Vagina (tissue), 2 donors: ENCODE results near the gene HOXB6. TPM values are rescaled to one million over a fixed set of nuclear protein-coding genes. Genes with fewer than 3 reads are reported as not detected.
A peak's percentile ranks its signal among the peaks of the same experiment; 100 is the strongest.

Experiments used
- DNase-seq, 2 donors: peaks; one replicate each; pipeline ENCODE4 v3.0.0-alpha.2; 2017; ENCODE audit errors: extremely low spot score in 2 of 2
- H3K27ac ChIP-seq: fragments of 200-600 bp; sonication (generic); one replicate; pipeline ENCODE4 v1.5.1; 2019
- H3K27me3 ChIP-seq: fragments of 200-600 bp; sonication (generic); one replicate; pipeline ENCODE4 v1.5.1; 2019
- H3K36me3 ChIP-seq, 2 donors: fragments of 200-600 bp; sonication (generic); one replicate each; pipeline ENCODE4 v1.5.1; 2017 to 2019
- H3K4me1 ChIP-seq: fragments of 200-600 bp; sonication (generic); one replicate; pipeline ENCODE4 v1.5.1; 2019
- H3K4me3 ChIP-seq, 2 donors: fragments of 200-600 bp; sonication (generic); 1 replicate in 1 of 2; 2 replicates in 1 of 2; pipeline ENCODE4 v1.5.1; 2016 to 2019
- H3K9me3 ChIP-seq: fragments of 200-600 bp; sonication (generic); one replicate; pipeline ENCODE4 v1.5.1; 2019
- POLR2A ChIP-seq, 2 donors: fragments of 450-650 bp; IDR thresholded peaks; one replicate each; pipeline ENCODE4 v1.6.1; 2017; ENCODE audit warnings: antibody characterized with exemption in 2 of 2, mild to moderate bottlenecking in 2 of 2, moderate library complexity in 2 of 2
- POLR2AphosphoS5 ChIP-seq, 2 donors: sonication (generic); formaldehyde crosslinking; IDR thresholded peaks; one replicate each; pipeline ENCODE4 v1.9.0; 2017; ENCODE audit warnings: antibody characterized with exemption in 2 of 2, mild to moderate bottlenecking in 2 of 2, low read depth in 1 of 2; ENCODE audit not compliant: insufficient read depth in 1 of 2
- intact Hi-C: fragments of 100-400 bp; cut with DNase I; formaldehyde crosslinking; loops from one replicate; pipeline ENCODE4 v1.15.1; 2023
- total RNA-seq: library from RNA; depleted of rRNA; stranded (reverse); fragments of >200 nt; gene quantifications from one replicate; pipeline ENCODE4 v1.2.3, GENCODE V29; 2016
- TF ChIP-seq, protein P1 (sequence below), 3 experiments: fragments of 450-650 bp in 2 of 3; fragments of 200-600 bp in 1 of 3; sonication (generic) in 1 of 3; IDR thresholded peaks; one replicate each; pipeline ENCODE4 v1.5.1; 2017 to 2019; ENCODE audit warnings: antibody characterized with exemption in 3 of 3, mild to moderate bottlenecking in 2 of 3, moderate library complexity in 2 of 3

HOXB6 gene
- total RNA-seq, 1 donor from 2014 or later = 1.2 TPM

GRCh38 chr17:48627623-48628521 lies 23.1 kb upstream of the HOXB6 start:
- intact Hi-C loops = no loop called here
- Histone ChIP-seq H3K36me3 (no peaks in the 10 kb centered on the region), H3K27me3 (peaks cover 7% of the 10 kb centered on the region), H3K4me1 (peaks cover 25% of the 10 kb centered on the region), H3K9me3 (no peaks in the 10 kb centered on the region), H3K27ac (no peak overlapping the region), H3K4me3 (no peak overlapping the region)
- no peak for TF ChIP-seq POLR2A (IDR thresholded peaks at IDR 0.05)
- no peak for DNase-seq

GRCh38 chr17:48627118-48627597 lies 22.4 kb upstream of the HOXB6 start:
- H3K9me3 ChIP-seq = no peaks in the 10 kb centered on the region
- no peaks in the 10 kb centered on the region for H3K36me3 ChIP-seq
- DNase-seq = no peak
- no peak overlapping the region for H3K27ac ChIP-seq
- TF ChIP-seq POLR2AphosphoS5 (IDR thresholded peaks at IDR 0.05; ENCODE audit: insufficient read depth in 1 of 2, low read depth in 1 of 2) = no peak
- TF ChIP-seq, protein P1, sequence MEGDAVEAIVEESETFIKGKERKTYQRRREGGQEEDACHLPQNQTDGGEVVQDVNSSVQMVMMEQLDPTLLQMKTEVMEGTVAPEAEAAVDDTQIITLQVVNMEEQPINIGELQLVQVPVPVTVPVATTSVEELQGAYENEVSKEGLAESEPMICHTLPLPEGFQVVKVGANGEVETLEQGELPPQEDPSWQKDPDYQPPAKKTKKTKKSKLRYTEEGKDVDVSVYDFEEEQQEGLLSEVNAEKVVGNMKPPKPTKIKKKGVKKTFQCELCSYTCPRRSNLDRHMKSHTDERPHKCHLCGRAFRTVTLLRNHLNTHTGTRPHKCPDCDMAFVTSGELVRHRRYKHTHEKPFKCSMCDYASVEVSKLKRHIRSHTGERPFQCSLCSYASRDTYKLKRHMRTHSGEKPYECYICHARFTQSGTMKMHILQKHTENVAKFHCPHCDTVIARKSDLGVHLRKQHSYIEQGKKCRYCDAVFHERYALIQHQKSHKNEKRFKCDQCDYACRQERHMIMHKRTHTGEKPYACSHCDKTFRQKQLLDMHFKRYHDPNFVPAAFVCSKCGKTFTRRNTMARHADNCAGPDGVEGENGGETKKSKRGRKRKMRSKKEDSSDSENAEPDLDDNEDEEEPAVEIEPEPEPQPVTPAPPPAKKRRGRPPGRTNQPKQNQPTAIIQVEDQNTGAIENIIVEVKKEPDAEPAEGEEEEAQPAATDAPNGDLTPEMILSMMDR (IDR thresholded peaks at IDR 0.05) = no peak
- TF ChIP-seq POLR2A (IDR thresholded peaks at IDR 0.05) = no peak
- H3K4me1 ChIP-seq = peaks cover 25% of the 10 kb centered on the region
- intact Hi-C loops = no loop called here
- peaks cover 10% of the 10 kb centered on the region for H3K27me3 ChIP-seq
- no peak overlapping the region for H3K4me3 ChIP-seq

GRCh38 chr17:48626245-48627117 lies 21.7 kb upstream of the HOXB6 start, which contains the start of gene HOXB9:
Gene HOXB9, minus strand, starts transcription at chr17:48626358. Its CDS starts 89 bp downstream, at chr17:48626269.
- TF ChIP-seq POLR2AphosphoS5 (IDR thresholded peaks at IDR 0.05; ENCODE audit: insufficient read depth in 1 of 2, low read depth in 1 of 2) (no peak), POLR2A (IDR thresholded peaks at IDR 0.05) (no peak)
- TF ChIP-seq, protein P1 (IDR thresholded peaks at IDR 0.05) = no peak
- intact Hi-C loops = no loop called here
- Histone ChIP-seq H3K4me1 (peaks cover 25% of the 10 kb centered on the region), H3K27me3 (peaks cover 13% of the 10 kb centered on the region), H3K9me3 (no peaks in the 10 kb centered on the region), H3K36me3 (no peaks in the 10 kb centered on the region), H3K27ac (no peak within 1 kb of the TSS), H3K4me3 (peak within 1 kb of the TSS; percentile 35 to 42)
- no peak for DNase-seq

DNA sequence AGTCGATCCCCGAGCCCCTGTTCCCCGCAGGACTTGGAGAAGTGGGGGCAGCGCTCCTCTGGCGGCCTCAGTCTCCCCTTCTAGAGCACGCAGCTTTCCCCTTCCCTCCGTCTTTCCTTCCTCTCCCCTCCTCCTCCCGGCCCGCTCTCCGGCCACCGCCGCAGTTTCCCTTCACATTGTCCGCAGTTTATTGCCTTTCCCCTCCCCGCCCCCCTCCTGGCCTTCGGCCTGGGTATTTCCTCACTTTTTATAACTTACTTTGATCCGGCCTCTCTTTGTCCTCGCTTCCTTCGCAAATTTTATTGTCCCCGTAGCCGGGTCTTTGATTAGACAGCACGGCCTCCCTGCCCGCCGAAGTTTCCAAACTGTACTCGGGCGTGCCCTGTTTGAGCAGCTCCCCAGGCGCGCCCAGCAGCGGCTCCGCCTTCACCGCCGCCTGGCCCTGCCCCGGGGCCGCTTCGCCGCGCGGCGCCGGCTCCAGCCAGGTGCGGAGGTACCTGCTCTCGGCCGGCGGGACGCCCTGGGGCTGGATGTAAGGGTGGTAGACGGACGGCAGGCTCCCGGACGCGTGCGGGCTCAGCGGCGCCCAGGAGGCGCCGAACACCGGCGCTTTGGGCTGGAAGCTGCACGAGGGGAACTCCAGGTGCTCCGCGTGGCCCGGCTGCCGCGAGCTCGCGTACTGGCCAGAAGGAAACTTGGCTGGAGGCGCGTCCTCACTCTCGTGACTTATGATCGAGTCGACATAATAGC lies 20.9 kb upstream of the HOXB6 start:
- Histone ChIP-seq H3K27ac (no peak overlapping the region), H3K4me3 (peak overlapping the region; percentile 35 to 42)
- intact Hi-C loops = no loop called here

More for the DNA sequence above, 20.9 kb upstream of the HOXB6 start:
- Histone ChIP-seq H3K27me3 (peaks cover 13% of the 10 kb centered on the region), H3K9me3 (no peaks in the 10 kb centered on the region), H3K4me1 (peaks cover 25% of the 10 kb centered on the region), H3K36me3 (no peaks in the 10 kb centered on the region)
- no peak for DNase-seq
- TF ChIP-seq, protein P1 (IDR thresholded peaks at IDR 0.05) = no peak
- TF ChIP-seq POLR2AphosphoS5 (IDR thresholded peaks at IDR 0.05; ENCODE audit: insufficient read depth in 1 of 2, low read depth in 1 of 2) (no peak), POLR2A (IDR thresholded peaks at IDR 0.05) (no peak)
